Nephron (organoid): ENCODE data around the gene AP5Z1.

Experiments used
- H3K27ac Mint-ChIP-seq, 3 experiments: 2 replicates each; pipeline ENCODE4 v1.8.0; 2020; ENCODE audit warnings: mixed read lengths in 3 of 3, mild to moderate bottlenecking in 2 of 3, moderate library complexity in 1 of 3
- H3K27me3 Mint-ChIP-seq: 2 replicates; pipeline ENCODE4 v1.8.0; 2021; ENCODE audit warnings: low read depth, mild to moderate bottlenecking, moderate library complexity, mixed read lengths
- H3K36me3 Mint-ChIP-seq: 2 replicates; pipeline ENCODE4 v1.8.0; 2020; ENCODE audit warnings: low read depth, mixed read lengths
- H3K4me1 Mint-ChIP-seq: 2 replicates; pipeline ENCODE4 v1.8.0; 2020; ENCODE audit warnings: mixed read lengths
- H3K4me3 Mint-ChIP-seq, 3 experiments: 2 replicates each; pipeline ENCODE4 v1.8.0; 2020; ENCODE audit warnings: mild to moderate bottlenecking in 3 of 3, mixed read lengths in 3 of 3, moderate library complexity in 2 of 3
- H3K9me3 Mint-ChIP-seq: 2 replicates; pipeline ENCODE4 v1.8.0; 2020; ENCODE audit warnings: mixed read lengths
- TF ChIP-seq, protein P1 (sequence below), 3 experiments: fragments of 200-600 bp; sonication (generic); IDR thresholded peaks; one replicate each; pipeline ENCODE4 v1.5.0; 2021; ENCODE audit warnings: antibody characterized with exemption in 3 of 3; ENCODE audit not compliant: unreplicated experiment in 3 of 3

AP5Z1 gene

DNA sequence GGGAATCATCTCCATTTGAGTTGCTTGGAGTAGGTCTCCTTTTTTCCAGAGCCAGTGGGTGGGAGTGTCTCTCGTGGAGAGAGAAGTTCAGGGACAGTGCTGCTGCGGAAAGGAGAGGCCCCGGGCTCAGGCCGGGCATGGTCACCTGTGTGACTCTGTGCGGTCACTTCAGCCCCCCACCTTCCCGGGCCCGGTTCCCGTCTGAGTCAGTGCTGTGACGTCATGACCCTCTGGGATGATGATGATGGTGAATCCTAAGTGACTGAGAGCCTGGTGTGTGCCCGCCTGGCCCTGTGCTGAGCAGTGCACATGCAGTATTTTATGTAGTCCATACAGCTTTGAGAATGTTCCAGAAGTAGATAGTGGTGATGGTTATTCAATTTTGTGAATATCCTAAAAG lies 32.6 kb upstream of the AP5Z1 start:
- Mint-ChIP-seq H3K36me3 (peaks cover 36% of the 10 kb centered on the region), H3K9me3 (no peaks in the 10 kb centered on the region), H3K4me3 (no peak overlapping the region), H3K4me1 (peaks cover 64% of the 10 kb centered on the region), H3K27ac (peak overlapping the region; percentile 95 to 99 (median 96)), H3K27me3 (no peaks in the 10 kb centered on the region)
- TF ChIP-seq, protein P1, sequence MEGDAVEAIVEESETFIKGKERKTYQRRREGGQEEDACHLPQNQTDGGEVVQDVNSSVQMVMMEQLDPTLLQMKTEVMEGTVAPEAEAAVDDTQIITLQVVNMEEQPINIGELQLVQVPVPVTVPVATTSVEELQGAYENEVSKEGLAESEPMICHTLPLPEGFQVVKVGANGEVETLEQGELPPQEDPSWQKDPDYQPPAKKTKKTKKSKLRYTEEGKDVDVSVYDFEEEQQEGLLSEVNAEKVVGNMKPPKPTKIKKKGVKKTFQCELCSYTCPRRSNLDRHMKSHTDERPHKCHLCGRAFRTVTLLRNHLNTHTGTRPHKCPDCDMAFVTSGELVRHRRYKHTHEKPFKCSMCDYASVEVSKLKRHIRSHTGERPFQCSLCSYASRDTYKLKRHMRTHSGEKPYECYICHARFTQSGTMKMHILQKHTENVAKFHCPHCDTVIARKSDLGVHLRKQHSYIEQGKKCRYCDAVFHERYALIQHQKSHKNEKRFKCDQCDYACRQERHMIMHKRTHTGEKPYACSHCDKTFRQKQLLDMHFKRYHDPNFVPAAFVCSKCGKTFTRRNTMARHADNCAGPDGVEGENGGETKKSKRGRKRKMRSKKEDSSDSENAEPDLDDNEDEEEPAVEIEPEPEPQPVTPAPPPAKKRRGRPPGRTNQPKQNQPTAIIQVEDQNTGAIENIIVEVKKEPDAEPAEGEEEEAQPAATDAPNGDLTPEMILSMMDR (IDR thresholded peaks at IDR 0.05; ENCODE audit: unreplicated experiment in 3 of 3) = no peak

DNA sequence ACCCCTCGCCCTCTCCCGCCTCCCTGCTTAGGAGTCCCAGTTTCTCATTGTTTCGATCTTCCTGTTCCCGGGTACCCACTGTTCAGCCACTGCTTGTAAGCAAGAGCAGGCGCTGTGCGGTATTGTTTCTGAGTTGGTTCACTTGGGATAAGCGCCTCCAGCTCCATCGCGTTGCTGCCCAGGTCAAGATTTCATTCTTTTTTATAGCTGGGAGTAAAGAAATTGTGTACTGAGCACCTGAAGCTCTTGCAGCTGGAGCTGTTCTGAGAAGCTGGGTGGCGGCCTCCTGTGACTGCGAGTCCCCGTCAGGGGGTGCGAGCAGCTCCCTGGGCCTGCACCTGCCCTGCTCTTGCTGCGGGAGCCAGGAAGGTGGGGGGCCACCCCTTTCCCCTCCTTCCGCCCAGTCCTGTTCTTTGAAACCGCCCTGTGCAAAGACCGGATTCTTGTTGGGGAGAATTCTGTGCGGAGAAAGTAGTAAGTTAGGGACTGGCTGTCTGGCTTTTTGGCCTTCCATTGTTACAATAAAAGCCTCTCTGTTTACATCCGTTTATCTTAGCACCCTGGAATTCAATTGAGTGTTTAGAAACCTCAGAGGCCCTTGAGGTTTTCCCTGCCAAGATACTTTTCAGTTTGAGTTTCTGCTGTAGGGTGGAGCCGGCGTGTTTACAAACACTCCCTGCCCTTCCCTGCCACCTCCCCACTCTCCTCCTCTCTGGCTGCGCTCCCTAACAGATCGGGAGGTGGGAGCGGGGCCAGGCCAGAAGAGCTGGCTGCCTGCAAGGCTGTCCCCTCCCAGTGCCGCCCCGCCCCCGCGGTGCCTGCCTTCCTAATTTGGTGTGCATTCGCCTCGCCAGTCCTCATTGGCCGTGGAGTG lies 30.8 kb upstream of the AP5Z1 start:
- Mint-ChIP-seq H3K9me3 (no peaks in the 10 kb centered on the region), H3K36me3 (peaks cover 45% of the 10 kb centered on the region), H3K27ac (peak overlapping the region; percentile 95 to 99 (median 96)), H3K4me3 (peak overlapping the region; percentile 70 to 78 (median 76)), H3K4me1 (peaks cover 64% of the 10 kb centered on the region), H3K27me3 (no peaks in the 10 kb centered on the region)
- TF ChIP-seq, protein P1 (IDR thresholded peaks at IDR 0.05; ENCODE audit: unreplicated experiment in 3 of 3) = no peak

DNA sequence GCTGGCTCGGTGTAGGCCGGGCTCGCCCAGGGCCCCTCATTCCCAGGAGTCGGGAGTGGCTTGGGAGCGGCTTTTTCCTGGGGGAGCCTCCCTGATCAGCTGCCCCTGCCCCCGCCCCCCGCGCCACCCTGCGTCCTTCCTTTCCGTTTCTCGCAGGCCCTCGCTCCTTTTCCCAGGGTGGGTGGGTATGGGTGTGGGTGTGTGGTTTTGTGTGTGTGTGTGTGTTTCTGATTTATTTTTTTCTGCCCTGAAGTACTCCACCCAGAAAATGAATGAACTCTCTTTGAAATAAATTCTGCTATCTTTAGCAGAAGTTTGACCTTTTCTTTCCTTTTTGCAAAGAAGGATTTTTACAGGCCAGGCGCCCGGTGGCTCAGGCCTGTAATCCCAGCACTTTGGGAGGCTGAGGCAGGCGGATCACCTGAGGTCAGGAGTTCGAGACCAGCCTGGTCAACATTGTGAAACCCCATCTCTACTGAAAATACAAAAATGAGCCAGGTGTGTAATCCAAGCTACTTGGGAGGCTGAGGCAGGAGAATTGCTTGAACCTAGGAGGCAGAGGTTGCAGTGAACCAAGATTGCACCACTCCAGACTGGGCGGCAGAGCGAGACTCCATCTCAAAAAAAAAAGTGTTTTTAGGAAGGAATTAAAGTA lies 30.0 kb upstream of the AP5Z1 start:
- Mint-ChIP-seq H3K27me3 (no peaks in the 10 kb centered on the region), H3K4me3 (peak overlapping the region; percentile 70 to 78 (median 76)), H3K27ac (peak overlapping the region; percentile 95 to 99 (median 96)), H3K9me3 (no peaks in the 10 kb centered on the region), H3K36me3 (peaks cover 45% of the 10 kb centered on the region), H3K4me1 (peaks cover 61% of the 10 kb centered on the region)
- TF ChIP-seq, protein P1 (IDR thresholded peaks at IDR 0.05; ENCODE audit: unreplicated experiment in 3 of 3) = no peak

DNA sequence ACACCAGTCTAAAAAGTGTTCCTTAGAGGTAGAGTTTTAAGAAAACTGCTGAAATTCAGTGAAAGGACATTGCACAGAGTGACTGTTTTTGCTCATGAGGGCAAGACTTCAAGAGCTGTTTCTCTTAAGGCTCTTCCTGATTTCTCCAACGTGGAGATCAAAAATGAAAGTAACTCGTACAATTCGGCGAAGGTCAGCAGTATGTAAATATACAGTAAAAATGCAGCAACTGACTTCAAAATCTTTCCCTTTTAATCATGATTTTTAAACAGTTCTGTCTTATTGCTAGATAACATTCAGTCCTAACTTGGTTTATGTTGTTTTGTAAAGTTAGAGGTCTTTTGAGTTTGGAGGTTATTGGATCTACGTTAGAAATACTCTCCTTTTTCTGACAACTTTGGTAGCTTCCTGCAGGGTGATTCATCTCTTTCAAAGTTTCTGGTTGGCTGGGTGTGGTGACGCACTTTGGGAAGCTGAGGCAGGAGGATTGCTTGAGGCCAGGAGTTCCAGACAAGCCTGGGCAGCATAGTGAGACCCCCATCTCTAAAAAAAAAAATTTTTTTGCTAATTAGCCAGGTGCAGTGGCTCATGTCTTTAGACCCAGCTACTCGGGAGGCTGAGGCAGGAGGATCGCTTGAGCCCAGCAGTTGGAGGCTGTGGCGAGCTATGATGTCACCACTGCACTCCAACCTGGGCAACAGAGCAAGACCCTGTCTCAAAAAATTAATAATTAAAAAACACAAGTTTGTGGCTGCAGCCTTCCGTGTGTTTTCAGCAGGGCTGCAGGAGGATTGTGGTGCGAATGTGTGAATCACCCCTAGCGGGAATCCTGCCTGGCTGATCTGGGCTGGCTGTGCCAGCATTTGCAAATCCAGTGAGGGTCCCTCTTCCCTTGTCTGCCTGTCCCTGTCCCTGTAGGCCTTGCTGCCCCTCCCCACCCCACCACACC lies 29.2 kb upstream of the AP5Z1 start:
- Mint-ChIP-seq H3K36me3 (peaks cover 38% of the 10 kb centered on the region), H3K4me1 (peaks cover 61% of the 10 kb centered on the region), H3K27me3 (no peaks in the 10 kb centered on the region), H3K9me3 (no peaks in the 10 kb centered on the region), H3K4me3 (peak overlapping the region; percentile 70 to 78 (median 76)), H3K27ac (peak overlapping the region; percentile 95 to 99 (median 96))
- TF ChIP-seq, protein P1 (IDR thresholded peaks at IDR 0.05; ENCODE audit: unreplicated experiment in 3 of 3) = no peak

DNA sequence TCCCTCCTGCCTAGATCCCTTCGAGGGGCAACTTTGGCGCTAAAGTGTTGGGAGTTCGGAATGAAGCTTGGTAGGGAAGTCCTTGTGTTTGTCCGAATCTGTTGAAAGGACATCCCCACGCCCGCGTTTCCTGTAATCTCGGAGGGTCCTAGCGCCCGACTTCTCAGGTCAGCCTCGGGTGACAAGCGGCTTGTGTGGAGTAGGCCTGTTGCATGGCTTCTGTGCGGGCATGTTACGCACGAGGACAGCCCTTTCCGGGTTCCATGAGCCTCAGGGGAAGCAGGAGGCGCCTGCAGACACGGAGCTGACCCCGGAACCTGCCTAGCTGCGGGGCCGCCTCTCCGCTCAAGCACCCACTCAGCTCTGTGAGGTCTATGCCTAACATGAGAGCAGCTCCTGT lies 28.4 kb upstream of the AP5Z1 start:
- Mint-ChIP-seq H3K27me3 (no peaks in the 10 kb centered on the region), H3K27ac (peak overlapping the region; percentile 95 to 97 (median 96)), H3K4me3 (peak overlapping the region in 2 of 3 experiments; percentile 7 to 35), H3K4me1 (peaks cover 55% of the 10 kb centered on the region), H3K36me3 (peaks cover 32% of the 10 kb centered on the region), H3K9me3 (no peaks in the 10 kb centered on the region)
- TF ChIP-seq, protein P1 (IDR thresholded peaks at IDR 0.05; ENCODE audit: unreplicated experiment in 3 of 3) = no peak
